GM20431 (cell line): ENCODE data around the gene HHATL.

Experiments
- in situ Hi-C: fragments of 300-500 bp; cut with MseI, MboI; formaldehyde crosslinking; loops from one replicate; pipeline ENCODE4 v1.15.0; 2020; ENCODE audit warnings: low sequenced_read_pairs; ENCODE audit not compliant: unreplicated experiment

The HHATL gene

GRCh38 chr3:42656680-42657610, 45.7 kb downstream of the HHATL start:
- in situ Hi-C loops: no loop called here

GRCh38 chr3:42655980-42656679, 46.5 kb downstream of the HHATL start:
- in situ Hi-C loops: no loop called here

DNA sequence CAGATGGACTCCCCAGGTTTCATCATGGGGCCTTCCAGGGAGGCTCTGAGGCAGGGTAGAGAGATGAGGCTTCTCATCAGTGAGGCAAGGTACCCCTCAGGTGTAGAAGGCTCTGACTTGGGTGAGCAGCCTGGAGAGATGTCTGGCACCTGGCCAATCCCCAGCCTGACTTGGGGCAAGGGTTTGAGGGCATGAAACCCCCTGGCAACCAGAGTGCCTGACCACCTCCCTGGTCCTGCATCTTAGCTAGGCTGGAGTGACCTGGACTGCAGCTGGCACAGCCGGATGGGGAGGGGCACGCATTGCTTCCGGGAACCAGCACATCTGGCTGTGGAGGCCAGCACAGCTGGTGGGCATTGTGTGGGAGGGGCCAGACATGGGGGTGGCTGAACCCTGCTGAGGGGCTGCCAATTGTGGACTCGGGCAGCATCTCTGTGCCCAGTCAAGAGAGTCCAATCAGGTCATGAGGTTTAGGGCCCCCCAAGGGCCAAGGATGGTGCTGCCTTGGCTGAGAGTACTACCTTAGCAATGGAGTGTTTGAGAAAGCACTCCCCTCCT, 47.2 kb downstream of the HHATL start:
- in situ Hi-C loops: no loop called here

- in situ Hi-C loops: no loop called here
Measured at GRCh38 chr3:42654331-42655201, 48.0 kb downstream of the HHATL start.

DNA sequence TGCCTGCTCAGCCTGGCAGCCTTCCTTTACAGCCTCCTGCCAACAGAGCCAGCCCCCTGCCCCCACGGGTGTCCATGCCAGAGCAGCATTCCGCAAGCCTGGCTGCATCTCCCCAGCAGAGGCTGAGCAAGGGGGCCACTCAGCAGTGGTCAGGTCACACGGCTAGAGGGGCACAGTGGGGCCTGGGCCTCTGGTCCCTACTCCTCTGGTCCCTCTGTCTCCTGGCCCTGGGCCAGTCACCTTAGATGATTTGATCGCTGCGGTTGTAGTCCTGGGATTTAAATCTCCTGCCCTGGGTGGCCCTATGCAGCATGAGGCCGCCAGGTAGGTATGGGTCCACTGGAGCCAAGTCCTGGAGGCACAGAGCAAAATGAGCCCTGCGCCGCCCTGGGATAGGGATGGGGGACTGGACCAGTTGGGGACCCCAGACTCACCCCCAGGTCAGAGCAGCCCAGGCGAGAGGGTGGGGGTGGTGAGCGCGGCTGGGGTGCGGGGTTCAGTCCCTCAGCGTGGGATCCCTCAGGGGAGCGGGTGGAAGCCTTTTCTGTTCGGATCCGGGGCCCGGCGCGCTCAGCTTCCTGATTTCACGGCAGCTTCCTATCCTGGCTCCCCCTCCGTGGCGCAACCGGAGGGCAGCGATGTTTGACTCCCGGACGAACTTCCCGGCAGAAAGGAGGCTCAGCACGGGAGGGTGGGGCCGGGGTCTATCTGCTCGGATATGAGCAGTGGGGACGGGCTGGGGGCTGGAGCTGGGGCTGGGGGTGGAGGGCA, 48.9 kb downstream of the HHATL start, which contains the start of gene ZBTB47:
Gene ZBTB47 (plus strand): TSS at position 138 of the 771 bp plus-strand sequence. CDS start 4,659 bp downstream, outside the sequence.
- in situ Hi-C loops: no loop called here

GRCh38 chr3:42653303-42653559, 49.4 kb downstream of the HHATL start:
- in situ Hi-C loops: no loop called here

- in situ Hi-C loops: no loop called here
Measured at GRCh38 chr3:42652611-42653302, 49.8 kb downstream of the HHATL start.

GRCh38 chr3:42652251-42652610, 50.4 kb downstream of the HHATL start:
- in situ Hi-C loops: no loop called here

GRCh38 chr3:42651248-42652091, 51.1 kb downstream of the HHATL start:
- in situ Hi-C loops: no loop called here

GRCh38 chr3:42649783-42650182, 52.8 kb downstream of the HHATL start:
- in situ Hi-C loops: no loop called here

GRCh38 chr3:42649006-42649405, 53.6 kb downstream of the HHATL start:
- in situ Hi-C loops: no loop called here

GRCh38 chr3:42647821-42648459, 54.7 kb downstream of the HHATL start:
- in situ Hi-C loops: no loop called here
